ENCODE data around the gene TBL2.
"Not testable (repeated sequence)": the region's sequence is repeated elsewhere in the genome, so short reads cannot be mapped to it uniquely, and the experiment has no call there.

TBL2 gene

DNA sequence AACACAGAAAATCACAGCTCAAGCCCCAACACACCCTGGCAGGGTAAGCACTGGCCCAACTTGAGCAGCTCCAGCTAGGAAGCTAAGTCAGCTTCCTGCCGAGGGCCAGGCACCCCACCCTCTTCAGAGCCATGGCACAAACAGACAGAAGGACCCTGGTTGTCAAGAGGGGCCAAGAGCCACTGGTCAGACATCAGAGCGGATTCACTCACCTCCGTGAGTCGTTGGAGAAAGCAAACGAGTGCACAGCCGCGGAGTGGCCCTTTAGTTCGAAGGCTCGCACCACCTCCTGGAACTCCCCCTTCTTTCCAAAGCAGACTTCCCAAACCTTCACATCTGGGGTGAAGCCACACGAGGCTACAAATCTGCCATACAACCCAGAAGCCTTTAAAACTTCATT lies 7.4 kb downstream of the TBL2 start:
- in situ Hi-C loops (cut with HindIII; ENCODE audit: low sequenced_read_pairs) = no loop called here

DNA sequence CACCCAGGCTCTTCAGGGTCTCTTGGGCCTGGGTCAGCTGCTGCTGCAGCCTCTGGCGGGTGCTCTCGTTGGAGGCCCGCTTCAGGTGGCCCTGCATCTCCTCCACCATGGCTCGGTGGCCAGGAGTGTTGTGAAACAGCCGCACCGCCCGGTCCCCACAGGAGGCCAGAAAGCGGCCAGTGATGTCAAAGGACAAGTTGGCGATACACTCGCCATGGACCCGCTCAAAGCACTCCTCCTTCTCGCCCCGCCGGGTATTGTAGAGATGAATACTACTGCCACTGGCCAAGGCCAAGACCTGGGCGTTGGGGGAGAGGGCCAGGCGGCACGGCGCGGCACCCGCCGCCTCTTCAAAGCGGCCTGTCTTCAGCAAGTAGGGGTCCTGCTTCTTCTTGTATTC lies 7.9 kb downstream of the TBL2 start:
- in situ Hi-C loops (cut with HindIII; ENCODE audit: low sequenced_read_pairs) = no loop called here

DNA sequence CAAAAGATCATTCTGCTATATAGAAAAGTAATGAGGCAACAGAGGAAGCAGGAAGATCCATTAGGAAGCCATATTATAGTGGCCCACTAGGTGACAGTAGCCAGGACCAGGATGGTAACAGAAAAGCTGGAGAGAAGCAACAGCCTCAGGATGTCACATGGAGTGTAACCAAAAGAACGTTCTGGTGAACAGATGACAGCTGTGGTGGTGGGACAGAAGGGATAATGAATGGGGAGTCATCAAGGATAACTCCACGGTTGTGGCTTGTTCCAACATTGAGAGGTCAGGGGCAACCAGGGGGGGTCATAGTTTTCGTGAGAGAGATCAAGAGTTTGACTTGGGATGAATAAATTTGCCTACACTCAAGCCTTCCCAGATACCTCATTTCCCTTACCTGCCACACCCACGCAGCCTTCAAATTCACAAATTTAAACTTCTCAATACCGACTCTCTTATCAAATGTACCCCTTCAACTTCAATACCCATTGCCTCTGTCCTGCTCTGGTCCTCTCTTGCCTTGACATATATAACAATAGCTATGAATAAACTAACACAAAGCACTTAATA lies 9.3 kb downstream of the TBL2 start:
- in situ Hi-C loops (cut with HindIII; ENCODE audit: low sequenced_read_pairs) = no loop called here

DNA sequence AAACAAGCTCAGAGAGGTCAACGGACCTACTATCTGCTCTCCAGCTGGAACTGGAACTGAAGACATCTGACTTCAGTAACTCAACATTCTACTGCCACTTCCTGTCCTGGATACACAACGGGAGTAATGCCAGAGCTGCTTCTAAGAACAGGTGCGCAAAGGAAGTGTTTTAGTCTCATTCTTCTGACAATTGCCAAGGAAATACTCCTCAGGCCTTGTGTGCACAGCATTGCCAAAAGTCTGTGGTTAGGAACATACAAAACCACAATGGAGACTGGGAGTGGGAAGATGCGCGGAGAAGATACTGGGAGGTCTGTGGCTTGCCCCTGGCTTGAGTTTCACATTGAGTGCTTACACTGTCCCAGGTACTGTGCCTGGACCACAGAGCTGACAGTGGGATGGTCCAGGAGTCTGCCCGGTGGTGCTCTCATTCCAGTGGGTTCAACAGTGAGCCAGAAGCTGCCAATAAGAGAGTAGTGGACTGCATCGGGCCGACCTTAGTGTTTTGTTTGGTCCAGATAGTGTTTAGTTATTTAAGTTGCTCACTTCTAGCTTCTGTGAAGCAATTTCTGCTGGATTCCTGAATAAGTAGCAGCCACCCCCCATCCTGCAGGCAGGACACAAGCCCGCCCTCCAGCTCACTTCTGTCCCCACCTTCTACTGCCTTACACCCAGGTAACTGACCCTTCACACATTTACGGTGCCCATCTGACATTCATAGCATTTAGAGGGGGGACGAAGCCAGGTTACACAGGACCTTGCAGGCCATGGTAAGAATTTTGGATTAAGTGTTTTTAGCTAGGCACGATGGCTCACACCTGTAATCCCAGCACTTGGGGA lies 10.3 kb downstream of the TBL2 start:
- in situ Hi-C loops (cut with HindIII; ENCODE audit: low sequenced_read_pairs) = no loop called here

DNA sequence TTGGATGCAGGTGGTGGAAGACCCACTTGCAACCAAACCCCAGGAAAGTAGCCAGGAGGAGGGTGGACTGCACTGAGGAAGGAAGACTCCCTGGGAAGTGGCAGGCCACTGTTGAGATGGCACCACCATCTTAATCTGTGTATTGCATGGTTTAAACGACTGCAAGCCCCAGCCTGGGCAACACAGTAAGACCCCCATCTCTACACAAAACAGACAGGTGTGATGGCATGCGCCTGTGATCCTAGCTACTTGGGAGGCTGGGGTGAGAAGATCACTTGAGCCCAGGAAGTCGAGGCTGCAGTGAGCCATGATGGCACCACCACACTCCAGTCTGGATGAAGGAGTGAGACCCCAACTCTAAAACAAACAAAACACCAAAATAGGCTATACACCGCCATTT lies 11.2 kb downstream of the TBL2 start:
- in situ Hi-C loops (cut with HindIII; ENCODE audit: low sequenced_read_pairs) = no loop called here

DNA sequence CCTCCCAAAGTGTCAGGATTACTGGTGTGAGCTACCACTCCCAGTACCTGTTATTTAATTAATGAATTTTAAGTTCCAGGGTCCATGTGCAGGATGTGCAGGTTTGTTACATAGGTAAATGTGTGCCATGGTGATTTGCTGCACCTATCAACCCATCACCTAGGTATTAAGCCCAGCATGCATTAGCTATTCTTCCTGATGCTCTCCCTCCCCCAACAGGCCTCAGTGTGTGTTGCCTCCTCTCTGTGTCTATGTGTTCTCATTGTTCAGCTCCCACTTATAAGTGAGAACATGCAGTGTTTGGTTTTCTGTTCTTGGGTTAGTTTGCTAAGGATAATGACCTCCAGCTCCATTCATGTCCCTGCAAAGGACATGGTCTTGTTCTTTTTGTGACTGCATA lies 11.9 kb downstream of the TBL2 start:
- in situ Hi-C loops (cut with HindIII; ENCODE audit: low sequenced_read_pairs) = not testable (repeated sequence)

DNA sequence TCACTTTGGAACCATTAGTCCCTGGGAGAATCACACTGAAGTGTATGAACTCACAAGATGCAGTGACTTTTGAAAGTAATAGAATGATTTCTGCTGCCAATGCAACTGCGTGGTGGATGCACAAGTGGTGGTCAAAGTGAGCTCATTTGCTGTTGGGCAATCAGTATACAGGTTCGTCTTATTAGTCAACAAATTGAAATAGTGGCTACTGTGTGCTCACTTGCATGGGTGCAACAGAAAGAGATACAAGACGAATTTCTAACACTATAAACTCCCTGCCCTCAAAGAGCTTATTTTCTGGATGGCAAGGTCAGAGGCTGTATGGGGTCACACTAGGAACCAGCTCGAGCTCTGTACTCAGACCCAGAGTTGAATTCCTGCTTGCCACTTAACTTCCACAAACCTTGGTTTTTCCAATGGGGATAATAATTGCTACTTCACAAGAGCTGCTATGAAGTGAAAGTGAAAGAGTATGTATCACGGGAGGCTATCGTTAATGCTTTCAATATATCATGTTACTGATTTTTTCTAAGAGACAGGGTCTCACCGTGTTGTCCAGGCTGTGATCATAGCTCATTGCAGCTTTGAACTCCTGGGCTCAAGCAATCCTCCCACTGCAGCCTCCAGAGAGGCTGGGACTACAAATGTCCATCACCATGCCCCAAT lies 12.6 kb downstream of the TBL2 start:
- in situ Hi-C loops (cut with HindIII; ENCODE audit: low sequenced_read_pairs) = no loop called here

DNA sequence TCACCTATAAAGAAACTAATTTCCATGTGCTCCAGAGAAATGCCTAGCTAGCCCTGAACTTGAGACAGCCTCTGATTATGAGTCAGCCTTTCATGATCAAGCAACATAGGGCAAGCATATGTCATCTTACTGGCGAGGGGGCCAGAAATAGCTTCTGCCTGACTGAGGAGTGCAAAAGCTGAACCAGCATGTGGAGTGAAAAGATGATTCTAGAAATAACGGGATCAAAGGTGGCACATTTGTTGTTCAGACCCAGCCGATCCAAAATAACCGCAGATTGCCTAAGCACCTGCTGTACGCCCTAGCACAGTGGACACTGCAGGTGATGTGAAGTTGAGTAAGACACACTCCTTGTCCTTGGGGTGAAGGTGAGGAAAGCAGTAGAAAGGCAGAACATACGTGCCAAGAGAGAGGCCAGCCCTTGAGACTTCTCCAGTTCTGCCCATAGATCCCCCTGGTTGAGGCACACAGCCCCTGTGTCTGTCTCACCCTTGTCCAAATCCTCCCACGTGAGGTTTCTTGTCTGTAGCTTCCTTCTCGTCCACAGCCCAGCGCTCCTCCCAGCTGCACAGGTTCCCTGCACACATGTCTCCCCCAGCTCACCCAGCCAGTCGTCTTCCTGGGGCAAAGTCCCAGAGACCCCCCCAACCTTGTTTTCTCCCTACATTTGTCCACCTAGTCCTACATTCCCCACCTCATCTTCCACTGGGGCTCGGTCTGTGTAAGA lies 18.1 kb downstream of the TBL2 start:
- in situ Hi-C loops (cut with HindIII; ENCODE audit: low sequenced_read_pairs) = no loop called here

DNA sequence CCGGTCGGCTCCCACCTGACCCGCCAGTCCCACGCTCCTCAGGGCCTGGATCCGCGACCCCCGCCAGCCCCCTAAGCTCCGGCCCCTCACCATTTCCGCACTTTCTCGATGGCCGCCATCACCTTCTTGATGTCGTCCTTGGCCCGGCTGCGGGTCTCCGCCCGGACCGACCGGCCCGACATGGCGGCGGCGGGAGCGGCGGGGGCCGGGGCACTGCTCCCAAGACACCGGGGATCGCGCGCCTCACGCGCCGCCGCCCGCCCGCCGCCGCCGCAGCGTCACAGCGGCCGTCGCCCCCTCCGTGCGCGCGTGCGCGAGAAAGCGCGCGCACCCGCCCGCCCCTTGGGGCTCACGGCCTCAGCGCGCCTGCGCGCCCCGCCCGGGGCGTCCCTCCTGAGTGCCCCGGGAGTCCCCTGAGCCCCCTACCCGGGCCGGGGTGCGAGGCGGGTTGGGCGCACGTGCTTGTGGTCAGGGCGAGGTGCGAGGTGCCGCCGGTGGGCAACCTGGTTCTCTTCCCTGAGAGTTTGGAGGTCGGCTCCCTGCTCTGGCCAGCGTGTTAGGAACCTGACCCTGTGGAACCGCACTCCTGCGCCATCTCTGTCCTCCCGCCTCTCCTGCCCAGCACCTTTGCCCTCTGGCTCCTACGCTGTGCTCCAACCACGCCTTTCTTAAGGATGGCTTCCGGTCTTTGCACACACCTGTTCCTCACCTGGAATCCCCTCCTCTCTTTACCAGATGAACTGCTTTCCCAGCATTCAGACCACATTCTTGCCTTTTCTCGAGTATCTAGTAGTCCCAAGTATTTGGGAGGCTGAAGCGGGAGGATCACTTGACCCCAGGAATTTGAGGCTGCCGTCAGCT lies 20.8 kb downstream of the TBL2 start, which contains the start of gene BCL7B:
Gene BCL7B (minus strand): TSS at position 294 of the 861 bp plus-strand sequence. CDS start 112 bp downstream, at position 182.
- in situ Hi-C loops (cut with HindIII; ENCODE audit: low sequenced_read_pairs) = no loop called here

DNA sequence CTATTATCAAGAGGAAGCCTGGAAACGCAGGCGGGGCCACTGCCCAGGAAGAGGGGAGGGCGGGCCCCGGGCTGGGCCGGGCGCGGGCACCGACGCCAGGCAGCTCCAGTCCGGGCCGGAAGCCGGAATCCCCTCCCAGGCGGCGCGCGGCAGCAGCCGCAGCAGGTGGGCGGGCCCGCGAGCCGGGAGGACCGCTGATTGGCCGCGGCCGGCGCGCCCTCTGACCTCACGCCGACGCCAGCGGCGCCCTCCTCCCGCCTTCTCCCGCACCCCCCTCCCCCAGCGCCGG lies 21.3 kb downstream of the TBL2 start:
- in situ Hi-C loops (cut with HindIII; ENCODE audit: low sequenced_read_pairs) = no loop called here

DNA sequence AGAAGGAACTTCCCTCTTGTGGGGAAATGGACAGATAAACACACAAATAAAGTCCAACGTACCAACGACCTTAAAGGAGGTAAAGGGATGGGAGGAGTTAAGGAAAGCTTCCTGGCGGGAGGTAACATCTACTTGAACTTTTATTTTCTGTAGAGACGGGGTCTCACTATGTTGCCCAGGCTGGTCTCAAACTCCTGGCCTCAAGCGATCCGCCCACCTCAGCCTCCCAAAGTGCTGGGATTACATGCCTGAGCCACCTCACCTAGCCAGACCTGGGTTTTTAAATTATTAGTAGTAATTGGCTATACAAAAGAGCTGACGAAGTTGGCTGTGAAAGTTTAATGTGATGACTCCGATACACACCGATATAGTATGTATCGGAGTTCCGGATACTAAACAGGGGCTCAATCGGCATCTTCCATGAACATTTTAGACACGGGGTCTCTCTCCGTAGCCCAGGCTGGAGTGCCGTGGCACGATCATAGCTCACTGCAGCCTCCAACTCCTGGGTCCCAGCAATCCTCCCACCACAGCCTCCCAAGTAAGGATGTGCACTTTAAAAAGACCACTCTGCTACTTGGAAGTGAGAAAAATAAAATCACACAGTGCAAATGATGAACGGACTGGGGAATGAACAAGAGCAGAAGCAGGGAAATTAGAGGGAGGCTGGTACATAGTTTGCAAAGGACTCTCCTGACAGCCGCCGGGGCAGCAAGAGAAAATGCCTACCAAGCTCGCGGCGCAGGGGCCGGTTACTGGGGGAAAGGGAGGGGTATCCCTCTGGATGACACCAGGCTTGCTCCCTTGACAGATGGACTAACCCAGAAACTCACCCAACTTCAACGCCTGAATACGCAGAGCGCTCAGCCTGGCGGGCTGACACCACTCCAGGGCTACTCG lies 21.9 kb downstream of the TBL2 start:
- in situ Hi-C loops (cut with HindIII; ENCODE audit: low sequenced_read_pairs) = no loop called here

DNA sequence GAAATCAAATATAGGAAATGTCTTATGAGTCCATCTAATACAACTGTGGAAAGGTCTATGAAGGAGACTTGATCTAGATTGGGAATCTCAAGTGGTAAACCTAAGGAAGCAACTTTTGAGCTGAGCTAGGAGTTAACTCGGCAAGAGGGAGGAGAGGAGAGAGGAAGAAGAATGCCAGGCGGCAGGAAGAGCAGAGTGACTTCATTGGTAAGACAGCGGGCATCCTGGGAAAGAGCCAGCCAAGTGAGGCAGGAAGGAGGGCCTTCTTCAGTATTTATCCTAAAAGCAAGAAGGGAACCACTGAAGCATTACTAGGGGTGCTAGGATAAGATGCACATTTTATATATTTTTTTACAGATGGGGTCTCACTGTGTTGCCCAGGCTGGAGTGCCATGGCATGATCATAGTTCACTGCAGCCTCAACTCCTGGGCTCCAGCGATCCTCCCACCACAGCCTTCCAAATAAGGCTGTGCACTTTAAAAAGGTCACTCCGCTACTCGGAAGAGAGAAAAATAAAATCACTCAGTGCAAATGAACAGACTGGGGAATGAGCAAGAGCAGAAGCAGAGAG lies 22.9 kb downstream of the TBL2 start:
- in situ Hi-C loops (cut with HindIII; ENCODE audit: low sequenced_read_pairs) = no loop called here

DNA sequence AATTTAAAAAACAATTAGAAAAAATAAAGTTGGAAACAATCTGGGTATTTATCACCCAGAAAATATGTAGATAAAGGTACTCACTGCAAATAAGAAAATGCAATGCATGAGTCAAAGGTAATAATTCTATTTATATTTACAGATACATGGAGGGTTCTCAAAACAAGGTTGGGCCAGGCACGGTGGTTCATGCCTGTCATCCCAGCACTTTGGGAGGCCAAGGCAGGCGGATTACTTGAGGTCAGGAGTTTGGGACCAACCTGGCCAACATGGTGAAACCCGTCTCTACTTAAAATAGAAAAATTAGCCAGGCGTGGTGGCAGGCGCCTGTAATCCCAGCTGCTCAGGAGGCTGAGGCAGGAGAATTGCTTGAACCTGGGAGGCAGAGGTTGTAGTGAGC lies 28.3 kb downstream of the TBL2 start:
- in situ Hi-C loops (cut with HindIII; ENCODE audit: low sequenced_read_pairs) = not testable (repeated sequence)

DNA sequence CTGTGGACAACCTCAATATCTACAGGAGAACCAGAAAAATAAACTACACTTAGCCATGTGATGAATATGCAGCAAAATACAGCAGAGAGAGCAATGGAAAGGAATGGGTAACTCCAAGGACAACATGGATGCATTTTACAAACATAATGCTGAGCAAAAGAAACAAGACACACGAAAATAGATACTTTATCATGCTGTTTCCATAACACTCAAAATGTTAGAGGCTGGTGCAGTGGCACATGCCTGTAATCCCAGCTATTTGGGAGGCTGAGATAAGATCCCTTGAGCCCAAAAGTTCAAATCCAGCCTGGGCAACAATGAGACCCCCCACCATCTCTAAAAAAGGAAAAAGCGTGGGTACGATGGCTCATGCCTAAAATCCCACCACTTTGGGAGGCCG lies 29.2 kb downstream of the TBL2 start:
- in situ Hi-C loops (cut with HindIII; ENCODE audit: low sequenced_read_pairs) = no loop called here

DNA sequence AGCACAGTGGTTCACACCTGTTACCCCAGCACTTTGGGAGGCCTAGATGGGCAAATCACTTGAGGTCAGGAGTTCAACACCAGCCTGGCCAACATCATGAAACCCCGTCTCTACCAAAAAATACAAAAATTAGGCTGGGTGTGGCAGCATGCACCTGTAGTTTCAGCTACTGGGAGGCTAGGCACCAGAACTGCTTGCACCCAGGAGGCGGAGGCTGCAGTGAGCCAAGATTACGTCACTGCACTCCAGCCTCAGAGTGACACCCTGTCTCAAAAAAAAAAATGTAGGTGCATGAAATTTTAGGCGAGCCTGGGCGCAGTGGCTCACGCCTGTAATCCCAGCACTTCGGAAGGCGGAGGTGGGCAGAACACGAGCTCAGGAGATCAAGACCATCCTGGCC lies 30.5 kb downstream of the TBL2 start:
- in situ Hi-C loops (cut with HindIII; ENCODE audit: low sequenced_read_pairs) = no loop called here

DNA sequence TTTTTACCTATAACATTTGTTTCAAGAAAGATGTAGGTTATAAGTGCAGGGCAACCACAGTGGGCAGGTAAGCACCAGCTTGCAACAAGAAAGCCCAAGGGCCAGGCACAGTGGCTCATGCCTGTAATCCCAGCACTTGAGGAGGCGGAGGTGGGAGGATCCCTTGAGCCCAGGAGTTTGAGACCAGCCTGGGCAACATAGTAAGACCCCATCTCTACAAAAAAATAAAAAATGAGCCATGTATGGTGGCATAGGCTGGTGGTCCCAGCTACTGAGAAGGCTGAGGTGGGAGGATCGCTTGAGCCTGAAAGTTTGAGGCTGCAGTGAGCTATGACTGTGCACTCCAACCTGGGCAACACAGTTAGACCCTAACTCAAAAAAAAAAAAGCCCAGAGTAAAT lies 33.7 kb downstream of the TBL2 start:
- in situ Hi-C loops (cut with HindIII; ENCODE audit: low sequenced_read_pairs) = no loop called here

DNA sequence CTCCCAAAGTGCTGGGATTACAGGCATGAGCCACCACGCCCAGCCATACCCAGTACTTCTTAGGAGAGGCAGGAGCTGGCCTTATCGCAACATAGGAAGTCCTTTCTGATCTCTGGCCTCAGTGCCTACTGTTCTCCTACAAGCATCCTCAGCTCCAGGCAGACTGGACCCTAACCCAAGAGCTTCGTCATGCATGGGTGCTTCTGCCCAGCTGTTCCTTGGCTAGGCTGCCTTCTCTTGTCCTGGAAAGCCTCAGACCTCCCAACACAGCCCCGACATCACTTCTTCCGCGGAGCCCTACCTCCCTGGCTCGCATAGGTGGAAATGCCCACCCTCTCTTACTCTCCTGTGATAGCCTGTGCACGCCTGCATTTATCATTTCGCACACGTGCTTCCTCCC lies 36.7 kb downstream of the TBL2 start:
- in situ Hi-C loops (cut with HindIII; ENCODE audit: low sequenced_read_pairs) = no loop called here

DNA sequence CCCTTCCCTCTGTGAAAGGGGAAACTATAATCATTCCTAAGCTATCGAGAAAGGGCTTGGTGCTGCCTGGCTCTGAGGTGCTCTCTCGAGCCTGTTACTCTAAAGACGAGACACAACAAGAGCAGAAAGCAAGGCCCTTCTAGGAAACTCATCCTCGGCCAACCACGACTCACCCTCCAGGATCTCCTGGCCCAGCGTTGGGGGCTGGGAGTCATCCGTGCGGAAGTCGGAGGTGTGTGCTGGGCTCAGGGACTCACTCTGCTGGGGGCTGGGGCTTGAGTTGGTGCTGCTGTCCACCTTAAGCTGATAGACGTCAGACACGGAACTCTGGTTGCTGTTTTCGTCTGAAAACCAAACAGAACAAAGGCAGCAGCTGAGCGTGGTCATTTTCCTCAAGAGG lies 38.7 kb downstream of the TBL2 start:
- in situ Hi-C loops (cut with HindIII; ENCODE audit: low sequenced_read_pairs) = no loop called here

DNA sequence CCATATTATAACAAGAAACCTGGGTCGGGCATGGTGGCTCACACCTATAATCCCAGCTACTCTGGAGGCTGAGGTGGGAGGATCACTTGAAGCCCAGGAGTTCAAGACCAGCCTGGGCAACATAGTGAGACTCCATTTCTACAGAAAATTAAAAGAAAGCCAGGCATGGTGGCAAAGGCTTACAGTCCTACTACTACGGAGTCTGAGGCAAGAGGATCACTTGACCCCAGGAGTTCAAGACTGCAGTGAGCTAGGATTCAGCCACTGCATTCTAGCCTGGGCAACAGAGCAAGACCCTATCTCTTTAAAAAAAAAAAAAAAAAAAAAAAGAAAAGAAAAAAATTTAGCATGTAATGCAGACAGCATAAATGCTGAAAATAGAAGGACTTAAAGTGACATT lies 39.9 kb downstream of the TBL2 start:
- in situ Hi-C loops (cut with HindIII; ENCODE audit: low sequenced_read_pairs) = not testable (repeated sequence)

All from DLD1 (cell line).